GM18909 (cell line): ENCODE measurements around the gene ICAM2.
A peak's percentile ranks its signal among the peaks of the same experiment; 100 is the strongest.
"Not testable (repeated sequence)": the region's sequence is repeated elsewhere in the genome, so short reads cannot be mapped to it uniquely, and the experiment has no call there.

Experiments used
- ATAC-seq: cut with Tn5 transposase; IDR thresholded peaks from one replicate; pipeline ENCODE4 v1.9.1; 2021; ENCODE audit warnings: mild to moderate bottlenecking; ENCODE audit not compliant: unreplicated experiment, poor library complexity

The ICAM2 gene

GRCh38 chr17:64045176-64045575 is 24.7 kb upstream of the ICAM2 start:
- ATAC-seq = no peak

- no peak for ATAC-seq
These were observed 22.5 kb upstream of the ICAM2 start for GRCh38 chr17:64042700-64043485.

- ATAC-seq = no peak
These were observed 21.5 kb upstream of the ICAM2 start for GRCh38 chr17:64041912-64042311.

- no peak for ATAC-seq
These were observed 19.8 kb upstream of the ICAM2 start for GRCh38 chr17:64040206-64040605.

GRCh38 chr17:64039106-64039400 is 18.6 kb upstream of the ICAM2 start:
- no peak for ATAC-seq

- no peak for ATAC-seq
These were observed 18.1 kb upstream of the ICAM2 start for GRCh38 chr17:64038331-64039105.

- no peak for ATAC-seq
These were observed 17.4 kb upstream of the ICAM2 start for GRCh38 chr17:64037802-64038201.

DNA sequence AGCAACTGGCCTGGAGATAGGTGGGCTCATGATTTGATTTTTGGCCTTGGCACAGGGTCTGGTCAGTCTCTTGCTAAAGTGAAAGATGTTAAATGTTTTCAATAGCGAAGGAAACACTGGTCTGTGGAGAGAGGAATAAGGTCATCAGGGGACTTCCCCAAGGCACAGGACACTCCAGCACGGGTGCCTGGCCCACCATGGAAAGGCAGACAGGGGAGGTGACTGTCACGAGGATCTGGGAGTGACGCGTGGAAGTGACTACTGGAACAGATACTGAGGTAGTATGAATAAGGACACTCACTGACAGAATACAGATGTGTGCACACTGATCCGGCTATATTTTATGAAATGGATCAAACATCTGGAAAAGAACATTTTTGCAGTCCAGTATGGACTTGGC is 16.7 kb upstream of the ICAM2 start:
- ATAC-seq = no peak

- no peak for ATAC-seq
These were observed 15.9 kb upstream of the ICAM2 start for GRCh38 chr17:64036198-64036922.

GRCh38 chr17:64032081-64032480 is 11.6 kb upstream of the ICAM2 start:
- ATAC-seq = no peak

GRCh38 chr17:64028874-64029464 is 8.5 kb upstream of the ICAM2 start:
- ATAC-seq = no peak

DNA sequence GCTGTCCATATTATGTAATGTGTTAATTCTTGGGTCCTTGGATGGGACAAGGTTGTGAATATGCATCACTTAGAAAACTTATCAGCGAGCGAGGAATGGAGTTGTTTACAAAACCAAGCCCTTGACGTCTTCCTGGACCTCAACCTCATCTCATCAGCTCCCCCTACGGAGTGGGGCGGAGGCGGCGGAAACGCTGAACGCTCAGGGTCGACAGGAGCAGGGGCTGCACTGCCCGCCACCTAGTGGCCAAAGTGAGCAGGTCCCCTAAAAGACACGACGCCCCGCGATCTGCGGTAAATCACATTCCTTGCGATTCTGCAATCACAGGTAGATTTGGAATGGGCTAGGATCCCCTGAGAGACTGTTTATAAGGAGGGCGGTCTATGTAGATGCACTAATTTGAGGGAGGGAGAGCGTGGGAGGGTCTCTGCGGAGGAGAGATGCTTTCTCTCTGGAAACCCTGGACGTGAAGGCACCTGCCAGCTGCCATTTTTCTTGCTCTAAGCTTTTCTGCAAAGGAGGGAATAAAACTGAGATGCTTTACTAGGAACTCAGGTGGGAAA is 5.4 kb upstream of the ICAM2 start:
- ATAC-seq = peak; percentile 69

DNA sequence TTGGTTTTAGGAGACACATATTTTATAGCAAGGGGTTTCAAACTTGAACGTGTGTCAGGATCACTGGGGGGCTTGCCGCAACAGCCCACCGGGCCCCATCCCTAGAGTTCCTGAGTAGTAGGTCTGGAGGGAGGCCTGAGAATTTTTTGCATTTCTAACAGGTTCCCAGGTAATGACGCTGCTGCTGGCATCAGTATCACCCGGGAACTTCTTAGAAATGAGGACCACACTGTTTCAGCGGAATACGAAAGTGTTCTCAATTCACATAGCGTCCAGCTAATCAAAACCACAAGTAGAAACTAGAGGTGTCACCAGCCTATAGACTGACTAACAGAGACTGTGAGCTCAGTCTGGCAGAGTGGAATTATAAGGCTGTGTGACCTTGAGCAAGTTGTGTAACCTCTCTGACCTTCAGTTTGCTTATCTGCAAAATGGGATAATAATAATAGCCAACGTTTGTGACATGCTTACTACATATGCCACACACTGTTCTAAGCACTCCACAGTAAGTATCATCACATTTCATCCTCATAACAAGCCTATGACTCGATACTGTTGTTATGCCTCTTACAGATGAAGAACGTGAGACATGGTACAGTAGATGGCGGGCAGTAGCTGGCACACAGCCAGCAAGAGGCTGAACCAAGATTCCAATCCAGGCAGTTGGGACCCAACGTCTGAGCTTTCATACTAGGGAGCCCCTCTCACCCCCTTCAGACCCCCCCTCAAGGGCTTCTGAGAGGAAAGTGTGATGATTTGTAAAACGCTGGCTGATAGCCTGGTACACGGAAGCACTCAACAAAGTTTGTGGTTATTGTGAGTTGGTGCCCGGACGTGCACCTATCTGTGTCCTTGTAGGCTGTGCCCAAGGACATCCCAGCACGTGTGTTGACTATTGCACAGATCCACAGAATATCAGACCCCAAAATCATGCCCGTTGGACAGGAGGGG is 4.6 kb upstream of the ICAM2 start:
- ATAC-seq = no peak

DNA sequence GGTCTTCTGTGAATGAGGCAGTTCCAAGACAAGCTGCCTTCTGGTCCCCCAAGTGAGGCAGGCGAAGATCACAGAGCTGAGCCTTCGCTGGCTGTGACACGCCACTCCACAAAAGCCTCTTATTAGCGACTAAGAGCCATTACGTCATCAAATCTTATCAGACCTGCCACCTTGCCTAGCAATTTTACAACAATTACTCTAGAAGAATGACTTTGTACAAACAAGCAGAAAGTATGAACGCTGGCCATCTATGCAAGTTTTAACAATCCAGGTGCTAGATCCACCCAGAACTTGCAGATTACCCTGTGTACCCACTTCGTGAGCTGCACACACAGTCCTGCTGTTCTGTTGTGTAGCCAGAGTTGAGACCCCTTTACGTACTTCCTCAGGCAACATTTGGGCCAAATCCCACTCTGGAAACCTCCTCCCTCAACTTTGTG is 3.8 kb upstream of the ICAM2 start:
- no peak for ATAC-seq

- no peak for ATAC-seq
These were observed 2.2 kb upstream of the ICAM2 start for GRCh38 chr17:64022611-64023063.

DNA sequence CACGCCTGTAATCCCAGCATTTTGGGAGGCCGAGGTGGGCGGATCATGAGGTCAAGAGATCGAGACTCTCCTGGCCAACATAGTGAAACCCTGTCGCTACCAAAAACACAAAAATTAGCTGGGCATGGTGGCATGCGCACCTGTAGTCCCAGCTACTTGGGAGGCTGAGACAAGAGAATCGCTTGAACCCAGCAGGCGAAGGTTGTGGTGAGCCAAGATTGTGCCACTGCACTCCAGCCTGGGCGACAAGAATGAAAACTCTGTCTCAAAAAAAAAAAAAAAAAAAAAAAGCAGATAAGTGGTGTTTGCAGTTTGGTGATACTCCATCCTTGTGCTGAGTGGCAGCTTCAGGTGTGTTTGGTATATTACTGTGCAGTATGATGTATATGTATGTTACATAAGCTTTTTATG is 877 bp downstream of the ICAM2 start:
- not testable (repeated sequence) for ATAC-seq

DNA sequence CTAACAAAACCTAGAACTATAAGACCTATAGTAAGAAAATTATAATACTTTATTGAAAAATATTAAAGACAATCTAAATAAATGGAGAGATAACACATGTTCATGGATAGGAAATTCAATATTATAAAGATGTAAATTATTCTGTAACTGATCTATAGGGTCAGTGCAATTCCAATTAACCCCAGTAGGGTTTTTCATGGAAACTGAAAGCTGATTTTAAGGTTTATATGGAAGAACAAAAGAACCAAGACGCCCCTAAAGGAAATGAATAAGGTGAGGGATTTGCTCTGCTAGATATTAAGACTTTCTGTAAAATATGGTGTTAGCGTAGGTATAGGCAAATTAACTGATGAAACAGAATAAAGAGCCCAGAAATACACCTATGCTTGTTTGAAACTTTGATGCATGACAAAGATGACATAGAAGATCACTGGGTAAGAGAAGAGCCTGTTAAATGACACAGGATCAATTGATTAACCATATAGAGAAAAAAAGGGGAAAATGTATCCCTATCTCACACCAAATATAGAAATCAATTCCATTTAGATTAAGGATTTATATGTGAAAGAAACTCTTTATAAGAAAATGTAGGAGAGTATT is 3.0 kb downstream of the ICAM2 start:
- ATAC-seq = no peak

- ATAC-seq = no peak
These were observed 3.5 kb downstream of the ICAM2 start for GRCh38 chr17:64016974-64017373.

- ATAC-seq = no peak
These were observed 4.1 kb downstream of the ICAM2 start for GRCh38 chr17:64016231-64016784.
